ENCODE results near the gene FARSA.
A peak's percentile ranks its signal among the peaks of the same experiment; 100 is the strongest.

The FARSA gene

GRCh38 chr19:12888006-12888603 lies 45.4 kb downstream of the FARSA start:
- no peak for DNase-seq

GRCh38 chr19:12886969-12887747 lies 46.4 kb downstream of the FARSA start, which contains the start of gene KLF1:
TSS of gene KLF1 (minus strand) at chr19:12887201. CDS start at chr19:12887140, 61 bp downstream.
- no peak for DNase-seq

- DNase-seq, result no peak
Observed at GRCh38 chr19:12886651-12886968, 46.9 kb downstream of the FARSA start.

GRCh38 chr19:12885749-12886650 lies 47.5 kb downstream of the FARSA start:
- no peak for DNase-seq

- DNase-seq, result no peak
Observed at GRCh38 chr19:12884926-12885748, 48.4 kb downstream of the FARSA start.

- no peak for DNase-seq
Observed at GRCh38 chr19:12884627-12884925, 48.9 kb downstream of the FARSA start.

- no peak for DNase-seq
Observed at GRCh38 chr19:12884202-12884601, 49.3 kb downstream of the FARSA start.

- no peak for DNase-seq
Observed at GRCh38 chr19:12882589-12882988, 50.9 kb downstream of the FARSA start.

GRCh38 chr19:12881172-12881808 lies 52.2 kb downstream of the FARSA start, which contains the start of gene DNASE2:
TSS of gene DNASE2 (minus strand) at chr19:12881449. CDS start at chr19:12881375, 74 bp downstream.
- peak; percentile 70 for DNase-seq

GRCh38 chr19:12880551-12881171 lies 52.9 kb downstream of the FARSA start:
- no peak for DNase-seq

GRCh38 chr19:12875086-12875485 lies 58.4 kb downstream of the FARSA start:
- no peak for DNase-seq

- DNase-seq, result no peak
Observed at GRCh38 chr19:12873891-12874745, 59.4 kb downstream of the FARSA start.

GRCh38 chr19:12872941-12873890 lies 60.3 kb downstream of the FARSA start:
- DNase-seq, result no peak

Data from NK-92 treated with Interleukin-12 subunit alpha and Interleukin-12 subunit beta, amount 100 ng/mL, for 24 hours (cell line).